SK-N-DZ (cell line): ENCODE measurements around the gene HMGA1.
"Not testable (repeated sequence)": the region's sequence is repeated elsewhere in the genome, so short reads cannot be mapped to it uniquely, and the experiment has no call there.

Experiments used
- DNase-seq: peaks from one replicate; pipeline ENCODE4 v3.0.0-alpha.2; 2015; ENCODE audit warnings: low spot score

HMGA1 gene

DNA sequence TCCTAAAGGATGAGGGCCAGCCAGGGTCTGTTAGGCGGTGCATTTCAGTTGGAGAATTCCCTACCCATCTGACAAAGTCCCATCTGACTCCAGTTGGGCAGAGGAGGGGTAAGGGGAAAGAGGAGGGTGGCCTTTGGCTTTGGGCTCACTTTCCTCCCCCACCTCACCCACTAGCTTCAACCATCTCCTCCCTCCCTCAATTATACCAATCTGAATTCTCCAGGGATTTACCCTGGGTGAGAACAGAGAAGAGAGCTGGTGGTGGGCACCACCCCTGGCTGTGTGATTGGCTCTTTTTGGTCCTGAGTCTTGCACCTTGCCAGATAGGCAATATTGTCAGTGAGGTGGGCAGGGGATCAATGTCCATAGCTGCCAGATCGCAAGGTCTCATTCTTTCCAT, 3.2 kb downstream of the HMGA1 start:
- no peak for DNase-seq

DNA sequence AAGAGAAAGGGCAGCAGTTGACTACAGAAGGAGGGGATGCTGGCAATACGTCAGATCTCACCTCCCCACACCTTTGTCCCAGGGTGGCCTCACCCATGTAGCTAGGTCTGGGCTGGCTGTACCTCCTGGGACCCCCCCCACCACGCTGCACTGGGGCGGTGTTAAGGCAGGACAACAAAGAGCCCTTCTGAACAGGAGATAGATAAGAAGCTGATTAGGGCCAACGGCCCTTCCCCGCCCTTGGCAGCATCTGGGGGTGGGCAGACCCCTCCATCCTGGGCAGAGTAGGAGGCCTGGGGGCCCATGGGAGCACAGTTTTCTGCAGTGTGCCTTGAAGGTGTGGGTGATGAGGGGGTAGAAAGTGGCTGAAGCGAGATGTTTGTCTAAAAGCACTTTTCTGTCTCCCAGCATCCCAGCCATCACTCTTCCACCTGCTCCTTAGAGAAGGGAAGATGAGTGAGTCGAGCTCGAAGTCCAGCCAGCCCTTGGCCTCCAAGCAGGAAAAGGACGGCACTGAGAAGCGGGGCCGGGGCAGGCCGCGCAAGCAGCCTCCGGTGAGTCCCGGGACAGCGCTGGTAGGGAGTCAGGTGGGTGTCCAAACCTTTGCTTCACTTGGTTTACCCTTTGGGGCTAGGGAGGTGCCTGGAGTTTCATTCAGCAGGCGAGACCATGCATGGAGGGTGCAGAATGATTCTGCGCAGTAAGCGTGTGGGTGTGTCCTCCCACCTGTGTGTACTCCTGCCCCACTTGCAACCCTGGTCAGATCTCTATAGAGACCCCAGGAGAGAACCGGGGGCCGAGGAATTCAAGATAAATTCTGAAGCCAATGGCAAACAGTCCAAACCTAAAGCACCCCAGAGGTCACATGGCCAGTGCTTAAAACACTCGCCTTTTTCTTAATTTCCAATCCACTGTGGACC, 3.9 kb downstream of the HMGA1 start:
- no peak for DNase-seq

DNA sequence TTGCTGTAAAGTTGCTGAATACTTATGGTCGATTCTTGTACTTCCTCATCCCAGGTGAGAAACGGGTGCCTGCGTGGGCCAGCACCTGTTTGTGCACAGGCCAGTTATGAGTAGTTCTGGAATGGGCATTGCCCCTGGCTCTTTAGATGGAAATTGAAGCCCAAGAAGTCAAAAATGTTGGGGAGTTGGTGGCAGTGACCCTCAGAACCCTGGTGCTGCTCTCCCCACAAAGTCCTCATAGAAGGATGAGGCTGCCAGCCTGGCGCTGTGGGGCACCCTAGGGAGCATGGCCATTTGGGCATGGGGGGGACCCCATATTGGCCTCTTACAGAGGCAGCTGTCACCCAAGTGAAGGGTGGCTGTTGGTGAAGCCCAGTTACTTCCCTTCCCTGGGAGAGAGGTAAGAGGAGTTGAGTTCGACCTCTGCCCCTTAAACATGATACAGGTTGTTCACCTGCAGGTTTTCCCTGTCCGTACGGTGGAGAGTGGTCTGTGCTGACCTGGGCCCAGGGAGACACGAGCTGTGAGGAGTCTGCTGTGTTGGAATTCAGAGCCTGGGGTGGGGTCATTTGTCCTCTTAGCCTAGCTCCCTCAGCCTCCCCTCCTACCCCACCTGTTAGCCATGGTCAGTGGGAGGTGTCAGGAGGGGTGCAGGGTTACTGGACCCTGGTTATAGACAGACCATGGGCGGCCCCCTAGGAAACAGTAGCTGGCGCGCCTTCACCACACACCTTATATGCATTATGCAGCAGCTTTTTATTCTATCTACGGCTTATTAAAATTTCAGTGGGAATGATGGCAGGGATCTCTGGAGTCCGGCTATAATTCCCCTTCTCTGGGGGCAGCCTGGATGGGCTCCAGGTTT, 4.9 kb downstream of the HMGA1 start:
- no peak for DNase-seq

DNA sequence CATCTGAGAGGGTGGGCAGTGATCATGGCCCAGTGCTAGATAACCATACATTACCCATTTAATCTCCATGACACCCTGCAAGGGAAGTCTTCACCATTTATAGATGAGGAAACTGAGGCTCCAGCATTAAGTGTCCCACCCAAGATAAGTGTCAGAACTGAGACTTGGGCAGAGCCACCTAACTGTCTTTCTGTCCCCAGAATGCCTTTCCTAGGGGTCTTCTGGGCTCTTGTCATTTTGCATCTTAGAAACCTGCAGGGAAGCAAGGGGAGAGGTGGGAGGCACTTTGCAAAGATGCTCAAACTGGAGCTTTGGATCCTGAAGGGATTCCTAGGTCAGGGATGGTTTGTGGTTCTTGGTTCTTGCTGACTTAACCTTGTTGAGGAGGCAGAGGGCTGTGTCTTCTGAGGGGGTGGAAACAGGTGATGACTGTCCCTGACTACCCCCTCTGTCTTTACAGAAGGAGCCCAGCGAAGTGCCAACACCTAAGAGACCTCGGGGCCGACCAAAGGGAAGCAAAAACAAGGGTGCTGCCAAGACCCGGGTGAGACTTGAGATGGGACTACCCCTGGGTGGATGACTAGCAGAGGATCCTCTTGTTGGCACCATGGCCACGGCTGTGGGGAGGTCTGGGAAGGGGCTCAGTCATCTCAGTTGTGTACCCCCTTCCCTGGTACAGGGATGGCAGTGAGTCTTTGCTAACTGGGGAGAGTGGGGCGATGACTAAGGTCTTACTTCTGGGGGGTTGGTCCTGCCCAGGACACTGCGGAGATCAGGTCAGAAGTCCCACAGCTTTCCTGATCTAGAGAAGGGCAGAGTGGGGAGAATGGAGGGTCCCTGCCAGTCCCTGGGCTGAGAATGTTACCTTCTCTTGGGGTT, 5.8 kb downstream of the HMGA1 start:
- no peak for DNase-seq

DNA sequence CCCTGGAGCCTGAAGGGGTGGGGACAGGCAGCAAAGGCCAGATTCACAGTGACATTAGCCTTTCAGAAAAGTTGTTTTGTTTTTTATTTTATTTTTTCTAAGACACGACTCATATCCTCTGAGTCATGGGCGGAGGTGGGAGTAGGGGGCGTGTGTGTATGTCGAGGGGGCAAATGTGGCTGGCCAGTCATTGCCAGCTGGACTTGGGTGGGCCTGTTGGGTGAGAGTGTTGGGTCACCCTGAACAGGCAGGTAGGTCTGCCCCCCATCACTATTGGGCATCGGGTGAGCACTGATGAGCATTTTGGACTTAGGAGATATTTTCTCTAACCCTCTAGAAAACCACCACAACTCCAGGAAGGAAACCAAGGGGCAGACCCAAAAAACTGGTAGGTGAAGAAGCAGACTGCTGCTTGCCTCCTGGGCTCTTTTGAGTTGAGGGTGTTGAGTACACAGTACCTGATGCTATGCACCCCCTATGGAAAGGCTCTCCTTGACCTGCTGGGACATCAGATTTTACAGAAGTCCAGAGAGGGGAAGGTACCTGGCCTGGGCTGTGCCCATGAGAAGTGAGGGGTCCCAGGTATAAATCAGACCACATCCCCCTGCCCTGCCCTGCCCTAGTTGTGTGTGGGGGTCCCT, 6.6 kb downstream of the HMGA1 start:
- DNase-seq: no peak

DNA sequence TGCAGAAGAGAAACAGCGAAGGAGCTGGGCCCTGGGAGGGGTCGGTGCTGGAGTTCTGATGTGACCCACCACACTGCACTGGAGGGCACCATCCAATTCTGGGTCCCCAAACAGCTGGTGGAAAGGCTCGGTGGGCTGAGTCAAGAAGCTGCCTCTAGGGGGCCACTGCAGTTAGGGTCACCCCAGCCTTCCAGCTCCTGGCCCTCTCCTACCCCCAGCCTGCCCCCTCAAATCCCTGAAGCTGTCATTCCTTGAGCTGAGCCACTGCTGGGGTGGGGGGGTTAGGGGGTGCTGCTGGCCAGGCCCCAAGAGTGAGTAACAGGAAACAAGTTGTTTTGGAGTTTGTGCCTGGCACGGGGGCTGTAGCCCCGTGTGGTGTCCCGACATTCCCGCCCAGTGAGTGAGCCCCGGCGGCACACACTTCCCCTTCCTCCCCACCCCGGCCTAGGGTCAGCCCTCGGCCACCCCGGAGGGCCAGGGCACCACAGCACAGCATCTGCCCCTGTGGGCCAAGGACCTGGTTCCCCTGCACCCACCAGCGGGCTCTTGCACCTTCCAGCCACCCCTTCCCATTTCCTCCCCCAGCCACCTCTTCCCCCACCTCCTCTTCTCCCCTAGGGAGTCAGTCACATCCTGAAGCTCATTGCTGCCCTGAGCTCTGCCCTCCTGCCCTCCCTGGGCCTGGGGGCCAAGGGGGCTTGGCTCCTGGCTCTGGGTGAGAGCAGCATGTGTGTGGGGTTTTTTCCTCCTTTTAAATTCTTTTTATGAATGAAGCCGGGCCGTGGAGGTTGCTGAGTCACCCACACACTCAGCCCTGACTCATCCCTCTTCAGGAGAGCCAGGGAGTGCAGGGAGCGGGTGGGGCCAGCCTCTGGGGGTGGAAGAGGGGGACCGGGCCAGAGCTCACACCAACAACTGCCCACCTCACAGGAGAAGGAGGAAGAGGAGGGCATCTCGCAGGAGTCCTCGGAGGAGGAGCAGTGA, 7.5 kb downstream of the HMGA1 start:
- no peak for DNase-seq

DNA sequence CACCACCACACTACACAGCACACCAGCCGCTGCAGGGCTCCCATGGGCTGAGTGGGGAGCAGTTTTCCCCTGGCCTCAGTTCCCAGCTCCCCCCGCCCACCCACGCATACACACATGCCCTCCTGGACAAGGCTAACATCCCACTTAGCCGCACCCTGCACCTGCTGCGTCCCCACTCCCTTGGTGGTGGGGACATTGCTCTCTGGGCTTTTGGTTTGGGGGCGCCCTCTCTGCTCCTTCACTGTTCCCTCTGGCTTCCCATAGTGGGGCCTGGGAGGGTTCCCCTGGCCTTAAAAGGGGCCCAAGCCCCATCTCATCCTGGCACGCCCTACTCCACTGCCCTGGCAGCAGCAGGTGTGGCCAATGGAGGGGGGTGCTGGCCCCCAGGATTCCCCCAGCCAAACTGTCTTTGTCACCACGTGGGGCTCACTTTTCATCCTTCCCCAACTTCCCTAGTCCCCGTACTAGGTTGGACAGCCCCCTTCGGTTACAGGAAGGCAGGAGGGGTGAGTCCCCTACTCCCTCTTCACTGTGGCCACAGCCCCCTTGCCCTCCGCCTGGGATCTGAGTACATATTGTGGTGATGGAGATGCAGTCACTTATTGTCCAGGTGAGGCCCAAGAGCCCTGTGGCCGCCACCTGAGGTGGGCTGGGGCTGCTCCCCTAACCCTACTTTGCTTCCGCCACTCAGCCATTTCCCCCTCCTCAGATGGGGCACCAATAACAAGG, 8.5 kb downstream of the HMGA1 start:
- DNase-seq: not testable (repeated sequence)

DNA sequence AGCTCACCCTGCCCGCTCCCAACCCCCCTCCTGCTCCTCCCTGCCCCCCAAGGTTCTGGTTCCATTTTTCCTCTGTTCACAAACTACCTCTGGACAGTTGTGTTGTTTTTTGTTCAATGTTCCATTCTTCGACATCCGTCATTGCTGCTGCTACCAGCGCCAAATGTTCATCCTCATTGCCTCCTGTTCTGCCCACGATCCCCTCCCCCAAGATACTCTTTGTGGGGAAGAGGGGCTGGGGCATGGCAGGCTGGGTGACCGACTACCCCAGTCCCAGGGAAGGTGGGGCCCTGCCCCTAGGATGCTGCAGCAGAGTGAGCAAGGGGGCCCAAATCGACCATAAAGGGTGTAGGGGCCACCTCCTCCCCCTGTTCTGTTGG, 9.1 kb downstream of the HMGA1 start:
- not testable (repeated sequence) for DNase-seq

DNA sequence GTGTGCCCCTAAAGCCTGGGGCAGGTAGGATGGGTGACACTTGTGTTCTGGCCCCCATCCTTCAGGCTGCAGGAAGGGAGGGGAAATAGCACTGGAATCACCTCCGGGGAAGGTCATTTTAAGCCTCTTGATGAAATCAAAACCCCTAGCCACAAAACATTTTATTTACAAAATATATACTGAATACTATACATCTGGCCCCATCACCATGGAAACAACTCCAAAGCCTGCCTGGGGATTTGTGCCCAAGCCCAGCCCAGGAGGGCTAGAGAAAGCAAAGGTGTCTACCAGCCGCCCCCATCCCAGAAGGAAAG, 9.5 kb downstream of the HMGA1 start:
- no peak for DNase-seq

DNA sequence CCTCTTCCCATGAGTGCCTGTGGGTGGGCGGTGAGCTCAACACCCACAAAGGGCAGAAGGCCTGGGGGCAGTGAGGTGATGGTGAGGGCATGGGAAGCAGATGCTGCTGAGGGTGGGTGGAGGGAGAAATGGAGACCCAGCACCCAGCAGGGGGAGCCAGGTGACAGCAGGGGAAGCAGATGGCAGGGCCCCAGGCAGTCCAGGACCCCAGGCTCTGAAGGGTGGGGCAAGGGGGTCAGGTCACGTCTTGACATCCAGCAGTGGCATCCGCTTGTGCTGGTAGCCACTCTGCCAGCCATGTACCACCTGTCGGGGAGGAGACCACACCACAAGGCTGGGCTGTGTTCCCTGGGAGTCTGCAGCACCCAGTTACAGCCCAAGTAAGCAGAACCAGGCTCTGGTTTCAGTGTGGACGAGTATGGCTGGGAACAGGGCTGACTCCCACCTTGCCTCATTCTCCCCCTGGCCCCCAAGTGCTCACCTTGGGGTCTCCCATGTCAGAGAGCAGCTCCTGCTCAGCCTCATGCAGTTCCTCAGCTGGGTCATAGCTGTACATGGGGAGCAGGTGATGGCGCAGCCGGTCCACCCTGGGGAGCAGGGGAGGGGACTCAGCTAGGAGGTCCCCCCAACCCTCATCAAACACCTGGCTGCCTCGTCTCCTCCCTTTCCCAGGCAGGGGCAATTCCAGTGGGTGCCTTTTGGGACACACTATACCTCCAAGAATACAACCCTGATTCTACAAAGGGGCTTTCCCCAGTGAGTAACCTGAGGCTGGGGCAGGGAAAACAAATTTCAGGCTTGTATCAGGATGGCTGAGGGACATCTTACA, 10.1 kb downstream of the HMGA1 start:
- DNase-seq: peak; percentile 62

DNA sequence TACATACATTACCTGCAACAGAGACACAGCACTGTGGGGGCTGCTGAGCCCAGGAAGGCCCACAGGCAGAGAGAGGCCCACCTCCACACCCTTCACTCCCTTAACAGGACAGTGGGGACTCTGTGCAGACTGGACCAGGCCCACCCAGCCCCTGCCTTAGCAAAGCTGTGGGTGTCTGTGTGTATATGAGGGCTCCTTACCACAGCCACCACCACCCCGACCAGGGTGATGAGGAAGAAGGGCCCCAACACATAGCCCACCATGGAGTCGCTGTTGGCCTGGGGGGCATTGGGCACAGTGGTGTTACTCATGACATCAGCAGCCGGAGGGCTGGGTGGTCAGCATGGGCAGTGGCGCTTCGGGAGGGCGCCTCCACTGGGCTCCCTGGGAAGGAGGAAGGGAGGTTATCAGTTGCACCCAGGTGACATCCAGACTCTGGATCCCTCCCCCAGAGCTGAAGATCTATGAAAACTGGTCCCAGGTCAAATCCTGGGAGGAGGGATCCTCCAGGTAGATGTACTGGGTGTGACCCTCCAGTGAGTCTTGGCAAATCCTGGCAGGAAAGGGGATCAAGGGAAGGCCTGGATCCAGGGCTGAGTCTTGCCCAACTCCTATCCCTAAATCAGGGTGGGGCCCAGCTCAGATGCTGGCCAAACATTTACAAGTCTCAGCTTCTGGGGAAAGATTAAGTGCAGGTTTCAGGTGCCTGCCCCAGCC, 11.0 kb downstream of the HMGA1 start:
- no peak for DNase-seq

DNA sequence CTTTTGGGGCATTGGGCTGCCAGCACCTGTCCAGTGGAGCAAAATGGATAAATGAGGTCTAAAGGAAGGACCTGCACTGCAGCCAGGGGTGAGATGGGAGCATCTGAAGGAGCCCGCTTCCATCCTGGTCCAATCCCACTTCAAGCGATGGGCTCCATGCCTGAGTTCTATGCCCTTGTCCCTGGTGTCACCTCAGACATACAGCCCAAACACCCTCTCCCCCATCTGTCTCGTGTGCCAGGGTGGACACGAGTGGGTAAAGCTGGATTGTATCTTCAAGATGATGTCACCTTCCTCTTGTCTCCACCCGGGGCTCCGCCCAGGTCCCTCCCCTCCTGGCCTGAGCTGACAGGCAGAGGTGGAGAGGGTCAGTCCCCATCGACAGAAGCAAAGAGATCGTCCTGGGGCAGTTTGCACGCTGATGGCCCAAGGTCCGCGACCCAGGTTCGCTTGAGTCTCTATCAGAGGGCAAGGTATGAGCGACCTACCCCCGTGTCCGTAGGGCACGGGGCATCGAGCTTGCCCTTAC, 11.6 kb downstream of the HMGA1 start:
- DNase-seq: peak; percentile 55

DNA sequence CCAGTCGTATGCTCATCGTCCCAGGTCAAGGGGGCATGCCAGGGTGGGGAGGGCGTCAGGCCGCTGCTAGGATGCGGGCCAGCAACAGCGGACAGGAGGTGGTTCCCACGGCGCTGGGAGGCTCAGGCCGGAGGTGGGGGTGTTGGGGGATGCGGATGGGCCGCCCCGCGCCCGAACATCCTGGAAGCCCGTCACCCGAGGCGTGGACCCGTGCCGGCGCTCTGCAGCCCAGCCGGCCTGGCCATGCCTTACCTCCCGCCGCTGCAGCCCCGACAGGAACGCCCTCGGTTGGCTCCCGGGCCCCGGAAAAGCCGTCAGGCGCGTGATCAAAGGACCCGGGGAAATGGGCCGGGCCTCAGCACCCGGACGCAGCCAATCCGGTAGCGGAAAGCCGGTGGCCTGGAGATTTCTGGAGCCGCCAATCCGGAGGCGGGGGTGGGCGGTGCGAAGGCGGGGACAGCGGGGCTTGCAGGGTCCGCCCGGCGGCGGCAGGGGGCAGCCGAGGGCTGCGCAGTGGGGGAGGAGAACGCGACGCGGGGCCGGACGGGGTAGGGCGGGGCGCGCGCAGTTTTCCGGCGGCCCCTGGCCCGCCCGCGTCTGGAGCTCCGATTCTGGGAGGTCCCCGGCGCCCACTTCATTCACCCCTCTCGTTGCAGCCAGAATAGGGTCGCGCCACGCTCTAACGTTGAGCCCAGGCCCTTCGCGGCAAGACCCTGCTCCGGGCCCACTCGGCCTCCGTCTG, 12.2 kb downstream of the HMGA1 start, which contains the start of gene SMIM29:
SMIM29 (minus strand) TSS at position 280 of the 742 bp plus-strand sequence. CDS start 1,215 bp downstream, outside the sequence.
- peak; percentile 92 for DNase-seq

DNA sequence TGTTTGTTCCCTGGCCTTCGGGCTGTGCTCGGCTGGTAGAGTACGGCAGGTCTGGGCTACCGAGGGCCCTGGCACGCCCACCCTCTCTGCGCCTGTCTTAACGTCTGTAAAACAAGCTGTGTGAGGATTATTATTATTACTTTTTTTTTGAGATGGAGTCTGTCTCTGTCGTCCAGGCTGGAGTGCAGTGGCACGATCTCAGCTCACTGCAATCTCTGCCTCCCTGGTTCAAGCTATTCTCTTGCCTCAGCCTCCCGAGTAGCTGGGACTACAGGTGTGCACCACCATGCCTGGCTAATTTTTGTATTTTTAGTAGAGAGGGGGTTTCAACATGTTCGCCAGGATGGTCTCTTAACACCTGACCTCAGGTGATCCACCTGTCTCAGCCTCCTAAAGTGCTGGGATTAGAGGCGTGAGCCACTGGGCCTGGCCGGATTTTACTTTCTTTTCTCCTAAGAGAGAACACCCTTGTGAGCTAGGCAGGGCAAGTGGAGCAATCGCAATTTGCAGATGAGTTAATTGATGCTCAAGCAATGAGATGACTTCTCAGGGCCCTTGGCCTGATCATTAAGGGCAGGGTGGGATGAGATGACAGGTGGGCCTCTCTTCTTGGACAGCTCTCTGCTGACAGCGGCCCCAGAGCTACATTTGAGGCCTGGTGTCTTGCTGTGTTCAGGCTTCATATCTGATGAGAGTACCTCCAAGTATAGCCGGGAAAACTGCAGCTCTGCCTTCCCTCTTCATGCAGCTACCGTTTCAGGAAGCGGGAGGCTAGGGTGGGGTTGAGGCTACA, 13.0 kb downstream of the HMGA1 start:
- no peak for DNase-seq

DNA sequence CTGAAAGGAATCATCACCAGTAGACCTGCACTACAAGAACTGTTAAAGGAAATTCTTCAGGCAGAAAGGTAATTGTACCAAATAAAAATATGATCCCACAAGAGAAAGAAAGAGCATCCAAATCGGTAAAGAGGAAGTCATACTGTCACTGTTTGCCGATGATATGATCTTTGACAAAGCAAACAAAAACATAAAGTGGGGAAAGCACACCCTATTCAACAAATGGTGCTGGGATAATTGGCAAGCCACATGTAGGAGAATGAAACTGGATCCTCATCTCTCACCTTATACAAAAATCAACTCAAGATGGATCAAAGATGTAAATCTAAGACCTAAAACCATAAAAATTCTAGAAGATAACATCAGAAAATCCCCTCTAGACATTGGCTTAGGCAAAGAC, 15.7 kb downstream of the HMGA1 start:
- DNase-seq: not testable (repeated sequence)
